Limb (tissue), 2 donors: ENCODE results near the gene NFAT5.
A peak's percentile ranks its signal among the peaks of the same experiment; 100 is the strongest.
"Not testable (repeated sequence)": the region's sequence is repeated elsewhere in the genome, so short reads cannot be mapped to it uniquely, and the experiment has no call there.

Source experiments
- DNase-seq, 2 donors: peaks; one replicate each; pipeline ENCODE4 v3.0.0-alpha.2; 2016; ENCODE audit errors: extremely low spot score in 2 of 2

The NFAT5 gene

DNA sequence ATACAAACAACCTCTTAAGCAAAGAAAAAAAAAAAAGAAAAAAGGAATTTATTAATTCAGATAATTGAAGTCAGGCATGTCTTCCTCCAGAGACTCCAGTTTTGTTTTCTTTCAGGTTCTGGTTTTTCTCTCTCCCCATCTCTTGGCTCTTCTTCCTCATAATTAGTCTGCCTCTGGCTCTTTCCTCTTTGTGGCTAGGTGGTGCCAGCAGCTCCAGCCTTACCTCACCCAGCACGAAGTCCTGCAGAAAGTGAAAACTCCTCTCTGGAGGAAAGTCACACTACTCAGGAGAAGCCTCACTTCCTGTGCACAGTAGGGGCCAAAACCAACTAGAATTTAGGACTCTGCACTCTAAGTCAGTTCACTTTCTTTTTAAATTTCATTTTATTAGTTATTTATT lies 10.3 kb upstream of the NFAT5 start:
- DNase-seq, result no peak

DNA sequence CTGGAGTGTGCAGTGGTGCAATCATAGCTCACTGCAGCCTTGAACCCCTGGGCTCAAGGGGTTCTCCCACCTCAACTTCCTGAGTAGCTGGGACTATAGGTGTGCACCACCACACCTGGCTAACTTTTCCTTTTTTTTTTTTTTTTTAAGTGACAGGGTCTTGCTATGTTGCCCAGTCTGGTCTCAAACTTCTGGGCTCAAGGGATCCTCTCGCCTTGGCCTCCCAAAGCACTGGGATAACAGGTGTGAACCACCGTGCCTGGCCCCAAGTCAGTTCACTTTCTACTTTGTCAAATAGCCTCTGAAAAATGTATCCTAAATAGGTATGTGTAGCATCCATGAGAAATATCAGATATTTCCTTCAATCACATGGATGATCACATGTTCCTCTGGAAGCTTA lies 9.9 kb upstream of the NFAT5 start:
- no peak for DNase-seq

DNA sequence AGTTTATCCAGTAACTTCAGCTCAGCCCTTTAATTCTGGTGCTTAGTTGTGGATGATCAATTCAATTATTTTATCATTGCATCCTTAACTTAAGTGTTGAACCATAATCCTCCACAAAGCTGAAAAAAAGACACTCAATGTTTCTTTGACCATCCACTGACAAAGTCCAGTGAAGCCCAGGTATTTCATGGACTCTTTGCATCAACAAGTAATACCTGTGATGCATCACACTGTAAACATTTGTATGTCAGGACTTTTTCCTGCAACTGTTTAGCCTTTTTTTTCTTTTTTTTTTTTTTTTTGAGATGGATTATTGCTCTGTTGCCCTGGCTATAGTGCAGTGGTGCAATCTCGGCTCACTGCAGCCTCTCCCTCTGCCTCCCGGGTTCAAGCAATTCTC lies 6.6 kb upstream of the NFAT5 start:
- DNase-seq, result no peak

DNA sequence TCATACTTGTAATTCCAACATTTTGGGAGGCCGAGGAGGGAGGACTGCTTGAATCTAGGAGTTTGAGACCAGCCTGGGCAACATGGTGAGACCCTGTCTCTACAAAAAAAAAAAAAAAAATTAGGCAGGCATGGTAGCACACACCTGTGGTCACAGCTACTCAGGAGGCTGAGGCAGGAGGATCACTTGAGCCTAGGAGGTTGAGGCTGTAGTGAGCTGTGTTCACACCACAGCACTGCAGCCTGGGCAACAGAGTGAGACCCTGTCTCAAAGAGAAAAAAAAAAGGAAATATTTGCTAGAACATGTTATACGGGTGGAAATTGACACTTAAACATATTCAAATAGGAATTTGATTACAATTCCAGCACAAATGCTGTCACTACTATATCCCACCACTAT lies 4.4 kb upstream of the NFAT5 start:
- not testable (repeated sequence) for DNase-seq

DNA sequence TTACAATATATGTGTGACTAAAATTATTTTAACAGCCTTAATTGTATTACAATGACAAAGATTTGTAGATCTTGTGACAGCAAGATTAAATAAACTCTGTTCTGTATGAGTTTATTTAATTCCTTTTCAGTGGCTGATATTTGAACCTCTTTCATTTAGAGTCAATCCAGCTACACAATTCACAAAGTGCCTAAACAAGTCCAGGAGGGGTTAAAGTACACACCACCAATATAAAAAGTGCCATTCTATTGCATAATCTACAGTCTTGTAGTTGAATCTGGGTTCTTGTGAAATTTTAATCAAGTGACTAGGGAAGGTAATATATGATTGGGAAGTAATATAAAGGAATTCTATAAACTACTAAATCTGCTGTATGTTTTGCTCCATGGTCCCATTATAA lies 3.9 kb upstream of the NFAT5 start:
- DNase-seq, result no peak

DNA sequence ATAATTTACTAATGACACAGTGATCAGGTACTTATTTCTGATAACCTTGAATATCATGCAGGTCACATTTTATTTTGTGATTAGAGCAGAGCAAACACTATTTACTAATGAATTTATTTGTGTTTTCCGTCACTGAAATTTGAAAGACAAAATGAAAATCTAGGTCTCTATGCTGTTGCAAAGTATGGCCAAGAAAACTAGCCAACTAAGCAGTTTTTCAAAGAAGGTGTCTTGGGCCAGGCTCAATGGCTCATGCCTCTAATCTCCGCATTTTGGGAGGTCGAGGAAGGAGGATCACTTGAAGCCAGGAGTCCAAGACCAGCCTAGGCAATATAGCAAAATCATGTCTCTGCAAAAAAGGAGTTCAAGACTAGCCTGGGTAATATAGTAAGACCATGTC lies 3.0 kb upstream of the NFAT5 start:
- no peak for DNase-seq

DNA sequence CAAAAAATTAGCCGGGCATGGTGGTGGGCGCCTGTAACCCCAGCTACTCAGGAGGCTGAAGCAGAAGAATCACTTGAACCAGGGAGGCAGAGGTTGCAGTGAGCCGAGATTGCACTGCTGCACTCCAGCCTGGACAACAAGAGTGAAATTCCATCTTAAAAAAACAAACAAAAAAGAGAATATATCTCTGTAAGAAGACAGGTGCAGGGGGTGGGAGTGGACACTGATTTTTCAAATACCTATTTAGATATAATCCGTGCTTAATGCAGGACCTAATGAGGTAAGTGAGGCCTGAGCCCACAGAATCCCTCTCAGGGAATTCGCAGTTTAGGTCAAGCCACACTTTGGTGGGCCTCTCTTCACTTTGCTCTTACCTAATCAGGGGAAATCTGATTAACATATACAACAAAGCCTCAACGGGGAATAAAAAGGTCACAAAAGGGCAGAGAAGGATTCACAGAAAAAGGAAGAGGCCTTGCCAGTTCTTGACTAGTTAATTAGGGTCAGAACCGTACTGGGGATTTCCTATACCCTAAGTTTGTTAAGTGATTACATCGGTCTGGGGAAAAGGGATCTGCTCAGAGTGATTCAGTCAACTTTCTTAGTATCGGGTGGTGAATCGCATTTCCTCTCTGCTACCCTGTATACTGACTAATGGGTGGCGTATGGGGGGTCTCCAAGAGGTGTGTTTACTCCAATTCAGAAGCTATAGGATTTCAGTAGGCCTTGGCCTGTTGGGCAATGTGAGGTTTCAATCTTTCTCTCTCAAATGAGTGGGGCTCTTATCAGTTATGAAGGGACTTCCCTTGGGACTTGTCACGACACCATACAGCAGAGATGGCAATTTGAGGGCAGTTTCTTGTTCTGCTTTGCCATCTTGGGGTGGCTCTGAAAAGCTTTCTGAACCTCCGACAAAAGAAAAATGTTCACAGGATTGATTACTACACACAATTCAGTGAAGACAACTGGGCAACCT lies 1.9 kb upstream of the NFAT5 start:
- peak in 1 of 2 donors; percentile 27 for DNase-seq

DNA sequence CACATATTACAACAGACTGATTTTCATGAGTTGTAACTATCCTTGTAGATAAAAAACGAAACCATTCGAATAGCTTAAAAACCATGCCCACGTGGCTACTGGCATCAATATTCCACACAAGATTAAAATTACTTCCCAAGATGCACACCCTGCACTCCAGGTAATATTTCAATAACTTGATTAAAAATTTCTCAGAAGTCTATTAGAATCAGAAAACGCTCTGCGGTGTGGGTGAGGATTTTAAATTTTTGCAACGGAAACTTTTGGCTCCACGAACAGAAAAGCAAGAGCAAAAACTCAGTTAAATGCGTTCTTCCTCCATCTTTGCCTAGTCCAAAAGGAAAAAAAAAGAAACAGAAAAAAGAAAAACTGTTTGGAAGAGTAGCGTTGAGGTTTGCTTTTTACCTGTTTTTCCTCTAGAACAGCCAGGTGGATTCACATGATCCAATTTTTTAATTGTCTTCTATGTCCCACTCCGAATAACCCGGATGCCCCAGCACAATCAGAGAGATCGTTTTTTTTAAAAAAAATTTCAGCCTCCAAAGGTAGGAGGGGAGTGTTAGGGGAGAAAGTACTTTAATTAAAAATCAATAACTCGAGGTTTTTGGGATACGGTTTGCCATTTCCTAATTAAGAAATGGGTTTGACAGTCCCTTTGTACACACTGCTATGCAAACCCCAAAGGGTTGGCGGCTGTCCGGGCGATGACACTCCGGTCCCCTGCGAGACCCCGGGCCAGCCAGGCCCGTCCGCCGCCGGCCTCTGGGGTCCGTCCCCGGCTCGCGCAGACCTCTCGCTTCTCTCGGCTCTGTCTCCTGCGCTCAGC lies 708 bp upstream of the NFAT5 start:
- no peak for DNase-seq

DNA sequence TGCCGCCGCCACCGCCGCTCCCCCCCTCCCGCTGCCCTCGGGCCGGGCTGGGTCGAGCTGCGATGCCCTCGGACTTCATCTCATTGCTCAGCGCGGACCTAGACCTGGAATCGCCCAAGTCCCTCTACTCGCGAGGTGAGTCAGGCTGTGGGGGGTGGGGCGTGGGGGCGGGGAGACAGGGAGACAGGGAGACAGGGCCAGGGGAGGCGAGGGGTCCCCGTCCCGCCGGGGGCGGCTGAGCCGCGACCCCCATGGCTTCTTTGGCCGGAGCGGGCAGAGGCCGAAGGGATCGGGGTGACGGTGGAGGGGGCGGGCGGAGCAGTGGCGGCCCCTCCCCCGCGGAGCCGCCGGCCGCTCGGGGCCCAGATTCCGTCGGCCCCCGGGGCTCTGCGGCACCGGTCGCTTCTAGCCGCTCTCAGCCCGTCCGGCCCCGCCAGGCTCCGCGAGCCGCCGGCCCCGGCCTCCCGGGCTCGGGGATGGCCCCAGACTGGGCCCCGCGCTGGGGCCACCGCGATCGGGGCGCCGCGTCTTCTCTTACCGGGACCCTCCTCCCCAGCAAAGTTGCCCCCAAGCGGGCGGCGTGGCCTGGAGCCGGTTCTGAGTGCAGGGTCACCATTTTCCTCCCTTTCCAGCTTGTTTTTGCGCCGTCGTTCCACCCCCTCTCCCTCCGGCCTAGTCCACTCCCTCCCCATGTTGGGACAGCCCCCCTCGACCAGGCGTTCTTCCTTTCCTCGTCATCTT lies 644 bp downstream of the NFAT5 start:
- peak; percentile 40 to 84 for DNase-seq

DNA sequence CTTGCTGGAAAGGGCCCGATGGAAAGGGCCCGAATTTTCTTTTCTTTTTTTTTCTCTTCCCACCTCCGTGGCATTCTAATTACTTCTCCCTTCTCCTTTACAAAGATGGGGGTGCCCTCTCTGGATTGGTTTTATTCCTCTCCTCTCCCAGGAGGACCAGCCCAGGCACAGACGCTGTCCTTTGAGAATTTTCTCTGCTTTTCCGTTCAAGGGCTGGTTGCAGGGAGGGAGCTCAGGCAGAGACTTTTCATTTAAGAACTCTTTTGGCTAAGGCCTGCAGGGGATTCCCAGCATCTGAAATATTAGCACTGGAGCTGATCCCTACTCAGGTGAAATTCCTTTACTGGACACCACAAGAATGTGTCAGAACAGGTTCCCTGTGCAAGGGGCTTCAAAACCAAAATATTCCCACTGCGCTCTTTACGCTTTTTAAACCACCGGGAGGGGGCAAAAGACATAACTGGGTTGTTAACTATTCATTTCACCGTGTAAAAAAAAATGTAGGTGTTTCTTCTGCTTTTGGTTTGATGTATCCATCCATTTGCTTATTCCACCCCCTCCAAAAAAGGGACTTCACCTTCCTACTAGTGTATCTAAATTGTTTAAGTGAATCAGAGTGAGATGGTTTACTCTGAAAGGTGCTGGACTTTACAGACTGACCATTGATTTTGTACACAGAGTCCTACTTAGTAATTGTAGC lies 1.4 kb downstream of the NFAT5 start:
- peak in 1 of 2 donors; percentile 10 for DNase-seq

DNA sequence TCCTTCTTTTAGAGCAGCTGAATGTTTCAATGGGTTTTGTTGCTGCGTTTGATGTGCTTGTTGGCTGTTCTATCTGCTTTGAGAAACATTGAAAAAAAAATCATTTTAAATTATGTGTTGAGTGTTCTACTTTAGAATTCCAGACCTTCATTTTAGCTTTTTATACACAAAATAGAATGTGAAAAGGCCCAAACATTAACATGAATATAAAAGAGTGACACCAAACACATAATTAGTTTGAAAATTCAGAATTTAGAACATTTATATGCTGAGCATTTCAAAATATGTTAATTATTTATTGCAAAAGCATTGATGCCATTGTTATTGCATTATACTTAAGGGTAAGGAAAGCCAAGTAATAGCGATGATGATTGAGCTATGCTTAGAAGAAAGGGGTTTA lies 2.9 kb downstream of the NFAT5 start:
- DNase-seq, result no peak

DNA sequence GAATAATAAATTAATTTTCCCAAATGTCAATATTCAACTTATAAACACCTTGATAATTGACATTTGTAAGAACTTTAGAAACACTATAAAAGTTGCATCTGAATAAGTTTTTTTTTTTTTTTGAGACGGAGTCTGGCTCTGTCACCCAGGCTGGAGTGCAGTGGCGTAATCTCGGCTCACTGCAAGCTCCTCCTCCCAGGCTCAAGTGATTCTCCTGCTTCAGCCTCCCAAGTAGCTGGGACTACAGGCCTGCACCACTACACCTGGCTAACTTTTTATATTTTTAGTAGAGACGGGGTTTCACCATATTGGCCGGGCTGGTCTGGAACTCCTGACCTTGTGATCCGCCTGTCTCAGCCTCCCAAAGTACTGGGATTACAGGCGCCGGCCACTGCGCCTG lies 13.0 kb downstream of the NFAT5 start:
- not testable (repeated sequence) for DNase-seq

DNA sequence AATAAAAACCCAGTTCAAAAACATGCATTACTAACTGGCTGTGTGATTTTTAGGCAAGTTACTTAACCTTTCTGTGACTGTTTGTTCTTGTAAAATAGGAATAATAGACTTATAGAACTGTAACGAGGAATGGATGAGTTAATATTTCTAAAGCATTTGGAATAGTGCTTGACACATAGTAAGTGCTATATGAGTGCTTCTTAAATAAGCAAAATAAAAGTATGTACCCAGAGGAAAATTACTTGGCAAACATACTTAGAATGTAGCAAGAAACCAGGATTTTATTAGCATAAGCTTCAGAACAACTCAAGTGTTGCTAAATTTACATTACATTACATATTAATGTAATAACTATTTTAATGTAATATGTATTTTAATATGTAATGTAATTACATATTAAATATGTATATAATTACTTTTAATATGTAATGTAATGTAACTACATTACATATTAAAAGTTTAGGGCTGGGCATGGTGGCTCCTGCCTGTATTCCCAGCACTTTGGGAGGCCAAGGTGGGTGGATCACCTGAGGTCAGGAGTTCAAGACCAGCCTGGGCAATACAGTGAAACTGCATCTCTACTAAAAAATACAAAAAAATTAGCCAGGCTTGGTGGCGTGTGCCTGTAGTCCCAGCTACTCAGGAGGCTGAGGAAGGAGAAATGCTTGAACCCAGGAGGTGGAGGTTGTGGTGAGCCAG lies 14.2 kb downstream of the NFAT5 start:
- no peak for DNase-seq

DNA sequence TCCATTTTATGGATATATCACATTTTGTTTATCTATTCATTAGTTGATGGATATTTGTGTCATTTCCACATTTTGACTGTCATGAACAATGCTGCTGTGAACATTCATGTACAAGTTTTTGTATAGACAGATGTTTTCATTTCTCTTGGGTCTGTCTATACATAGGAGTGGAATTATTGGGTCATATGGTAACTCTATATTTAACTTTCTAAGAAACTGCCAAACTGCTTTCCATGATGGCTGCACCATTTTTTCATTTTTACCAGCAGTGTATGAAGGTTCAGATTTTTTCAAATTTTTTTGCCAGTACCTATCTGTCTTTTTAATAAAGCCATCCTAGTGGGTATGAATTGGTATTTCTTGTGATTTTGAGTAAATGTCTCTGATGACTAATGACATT lies 15.5 kb downstream of the NFAT5 start:
- DNase-seq, result no peak

DNA sequence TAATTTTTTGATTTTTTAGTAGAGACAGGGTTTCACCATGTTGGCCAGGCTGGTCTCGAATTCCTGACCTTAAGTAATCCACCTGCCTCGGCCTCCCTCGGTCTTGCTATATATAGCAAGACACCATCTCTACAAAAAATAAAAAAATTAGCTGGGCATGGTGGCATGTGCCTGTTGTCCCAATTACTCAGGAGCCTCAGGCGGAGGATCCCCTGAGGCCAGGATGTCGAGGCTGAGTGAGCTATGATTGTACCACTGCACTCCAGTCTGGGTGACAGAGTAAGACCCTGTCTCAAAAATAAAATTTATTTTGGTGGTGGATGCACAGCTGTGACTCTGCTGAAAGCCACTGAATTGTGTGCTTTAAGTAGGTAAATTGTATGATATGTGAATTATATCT lies 18.7 kb downstream of the NFAT5 start:
- DNase-seq, result not testable (repeated sequence)

DNA sequence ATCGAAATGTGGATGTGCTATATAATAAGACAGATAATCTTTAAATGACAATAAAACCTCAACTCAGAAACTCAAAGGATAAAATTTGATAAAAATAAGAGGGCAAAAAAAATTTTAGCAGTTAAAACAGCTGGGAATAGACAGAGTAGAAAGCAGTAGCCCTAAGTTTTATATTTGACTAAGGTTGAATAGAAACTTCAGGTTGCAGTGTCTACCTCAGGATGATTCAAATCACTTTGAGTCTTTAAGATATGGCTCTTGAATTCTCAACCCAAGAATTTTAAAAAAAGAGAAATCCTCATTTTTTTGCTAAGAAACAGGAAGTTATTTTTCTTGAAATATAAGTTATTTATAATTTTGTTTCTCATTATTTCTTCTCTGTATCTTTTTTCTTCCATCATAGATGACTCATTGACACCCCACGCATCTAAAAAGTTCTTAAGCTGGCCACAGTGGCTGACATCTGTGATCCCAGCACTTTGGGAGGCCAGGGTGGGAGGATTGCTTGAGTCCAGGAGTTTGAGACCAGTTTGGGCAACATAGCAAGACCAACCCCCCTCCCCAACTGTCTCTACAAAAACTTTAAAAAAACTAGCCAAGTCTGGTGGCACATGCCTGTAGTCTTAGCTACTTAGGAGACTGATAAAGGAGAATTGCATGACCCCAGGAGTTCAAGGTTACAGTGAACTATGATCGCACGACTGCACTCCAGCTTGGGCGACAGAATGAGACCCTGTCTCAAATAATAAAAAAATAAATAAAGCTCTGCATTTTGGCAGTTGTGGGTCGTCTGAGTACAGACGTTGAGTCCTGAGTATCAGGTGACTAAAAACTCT lies 23.9 kb downstream of the NFAT5 start:
- DNase-seq, result no peak

DNA sequence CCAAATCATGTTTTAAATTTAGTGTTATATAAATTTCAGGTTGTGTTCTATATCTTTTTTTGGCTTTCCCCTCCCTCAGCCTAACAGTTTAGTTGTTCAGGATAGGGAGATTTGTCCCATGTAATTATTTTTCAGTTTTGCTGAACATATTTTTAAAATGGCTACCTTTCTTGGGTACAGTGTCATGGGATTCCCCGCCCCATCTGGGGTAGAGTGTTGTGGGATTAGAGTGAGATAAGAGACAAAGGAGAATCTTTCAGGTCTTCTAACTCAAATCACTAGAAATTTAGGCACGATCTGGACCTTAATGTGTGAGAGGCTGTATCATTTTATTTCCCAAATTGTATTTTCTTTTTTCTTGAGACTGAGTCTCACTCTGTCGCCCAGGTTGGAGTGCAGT lies 24.8 kb downstream of the NFAT5 start:
- no peak for DNase-seq

DNA sequence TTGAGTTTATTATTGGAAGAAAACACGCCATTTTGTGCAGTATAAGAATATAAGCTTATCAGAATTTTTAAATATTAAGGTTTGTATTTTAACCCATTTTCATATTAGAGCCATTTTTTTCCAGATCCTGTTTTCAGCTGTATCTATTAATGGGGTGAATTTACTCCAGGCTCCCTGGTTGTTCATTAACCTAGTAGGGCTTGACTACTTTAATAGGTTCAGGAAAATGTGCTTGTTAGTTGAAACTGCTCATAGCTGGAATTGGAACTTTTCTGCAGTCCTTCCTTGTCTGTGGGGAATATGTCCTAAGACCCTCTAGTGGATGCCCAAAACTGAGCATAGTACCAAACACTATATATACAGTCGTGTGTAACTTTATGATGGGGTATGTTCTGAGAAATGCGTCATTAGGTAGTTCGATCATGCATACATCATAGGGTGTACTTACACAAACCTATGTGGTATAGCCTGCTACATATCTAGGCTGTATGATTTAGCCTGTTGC lies 28.0 kb downstream of the NFAT5 start:
- DNase-seq, result no peak
